HG02759 (cell line): ENCODE results near the gene EGR2.

Source experiments
- ATAC-seq: cut with Tn5 transposase; IDR thresholded peaks from one replicate; pipeline ENCODE4 v1.9.1; 2021; ENCODE audit warnings: mild to moderate bottlenecking, moderate library complexity; ENCODE audit not compliant: unreplicated experiment

Gene EGR2

DNA sequence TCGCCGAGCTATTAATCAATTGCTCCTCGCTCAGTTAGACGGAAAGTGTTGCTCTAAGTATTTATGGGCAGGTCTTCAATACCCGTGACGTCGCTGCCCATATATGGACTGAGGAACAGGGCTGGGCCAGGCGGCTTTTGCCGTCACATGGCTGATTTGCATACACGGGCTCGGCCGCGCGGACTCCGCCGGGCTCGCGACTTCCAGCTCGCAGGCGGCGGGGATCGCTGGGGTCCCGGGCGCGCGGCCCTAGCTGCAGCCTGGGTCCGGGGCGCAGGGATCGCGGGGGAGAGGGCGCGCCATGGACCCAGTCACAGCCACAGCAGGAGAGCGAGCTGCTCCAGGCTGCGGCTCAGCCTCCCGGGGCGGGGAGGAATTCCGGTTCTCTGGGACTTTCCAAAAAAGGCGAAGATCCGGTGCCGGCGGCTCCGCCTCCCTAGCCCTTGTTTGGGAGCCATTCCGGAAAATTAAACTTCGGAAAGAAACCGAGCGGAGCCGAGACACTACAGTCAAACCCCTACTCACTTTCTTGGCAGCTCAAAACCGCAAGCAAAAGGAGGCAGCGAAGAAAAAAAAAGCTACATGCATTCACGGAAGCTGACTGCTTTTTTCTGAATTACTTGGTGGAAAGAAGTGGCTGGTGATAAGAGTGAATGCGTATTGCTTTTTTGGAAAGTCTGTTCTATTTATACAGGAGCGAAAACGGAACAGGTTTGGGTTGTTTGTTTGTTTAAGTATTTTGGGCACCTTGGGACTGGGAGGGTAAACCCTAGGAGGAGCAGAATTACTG, at the start of gene EGR2:
Gene EGR2 (minus strand): TSS at position 36 of the 790 bp plus-strand sequence. CDS start 337 bp downstream, outside the sequence.
- ATAC-seq: peak; percentile 76

DNA sequence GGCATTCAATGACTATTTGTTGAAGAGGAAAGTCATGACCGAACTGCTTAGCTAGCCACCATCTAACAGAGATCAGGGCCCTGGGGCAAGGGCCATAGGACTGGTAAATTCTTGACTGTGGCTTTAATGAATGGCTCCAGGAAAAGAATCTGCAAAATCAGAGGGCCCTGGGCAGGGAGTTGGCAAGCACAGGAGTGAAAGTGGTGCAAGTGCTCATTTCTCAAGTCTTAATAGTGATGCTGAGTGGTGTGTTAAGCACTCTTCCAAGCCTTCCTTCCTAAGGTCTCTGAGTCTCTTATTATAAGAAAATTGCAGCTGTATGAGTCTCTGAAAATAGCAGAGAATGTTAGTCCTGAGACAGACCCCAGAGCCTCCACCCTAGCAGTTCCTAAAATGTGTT, 46.3 kb upstream of the EGR2 start:
- ATAC-seq: no peak

DNA sequence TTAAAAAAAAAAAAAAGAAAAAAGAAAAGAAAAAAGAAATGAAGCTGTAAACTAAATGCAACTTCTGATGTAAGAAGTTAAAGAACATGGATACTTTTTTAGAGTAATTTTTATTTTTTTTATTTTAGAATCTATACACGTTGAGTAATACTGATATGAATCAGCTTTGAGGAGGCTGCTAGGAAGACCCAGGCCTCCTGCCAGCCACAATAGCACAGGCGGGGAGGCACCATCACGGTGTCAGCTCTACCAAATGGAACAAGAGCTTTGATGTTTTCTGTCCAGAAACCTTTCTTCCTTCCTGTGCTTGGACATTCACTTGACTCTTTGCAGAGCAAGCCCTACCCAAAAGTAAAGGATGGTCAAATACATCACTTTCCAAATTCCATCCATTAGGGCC, 45.3 kb upstream of the EGR2 start:
- ATAC-seq: no peak

DNA sequence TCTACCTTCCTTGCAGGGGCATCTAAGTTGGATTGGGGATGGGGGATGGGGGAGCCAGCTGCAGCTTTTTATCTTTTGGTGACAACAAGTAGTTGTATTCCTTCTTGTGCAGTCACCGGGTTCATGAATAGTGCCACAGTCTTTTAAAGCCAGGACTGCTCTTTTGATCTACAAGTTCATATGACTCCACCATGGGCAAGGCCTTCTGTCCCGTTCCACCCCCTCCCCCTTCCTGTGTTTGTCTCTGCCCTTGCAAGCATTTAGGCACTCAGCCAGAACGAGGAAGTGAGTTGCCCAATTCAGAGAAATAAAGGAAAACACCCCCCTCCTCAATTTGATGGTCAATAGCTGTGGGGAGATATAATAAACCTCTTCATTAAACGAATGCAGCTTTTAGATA, 44.8 kb upstream of the EGR2 start:
- no peak for ATAC-seq

DNA sequence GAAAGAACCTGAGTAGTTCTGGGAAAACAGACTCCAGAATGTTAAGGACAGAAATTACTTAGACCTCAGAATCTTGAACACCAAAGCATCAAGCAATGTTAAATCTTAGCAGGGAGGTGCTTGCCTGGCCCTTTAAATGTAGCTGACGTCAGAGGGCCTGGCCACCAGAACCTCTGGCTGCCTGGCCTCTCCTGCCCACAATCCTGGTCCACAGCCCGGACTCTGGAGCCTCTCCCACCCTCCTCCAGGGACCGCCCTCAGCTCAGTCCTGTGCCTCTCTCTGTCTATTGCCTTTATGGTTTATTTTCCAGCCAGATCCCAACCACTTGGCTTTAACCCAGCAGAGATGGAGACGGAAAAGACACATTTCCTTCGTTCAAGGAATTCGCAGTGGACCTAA, 42.2 kb upstream of the EGR2 start:
- ATAC-seq: no peak

DNA sequence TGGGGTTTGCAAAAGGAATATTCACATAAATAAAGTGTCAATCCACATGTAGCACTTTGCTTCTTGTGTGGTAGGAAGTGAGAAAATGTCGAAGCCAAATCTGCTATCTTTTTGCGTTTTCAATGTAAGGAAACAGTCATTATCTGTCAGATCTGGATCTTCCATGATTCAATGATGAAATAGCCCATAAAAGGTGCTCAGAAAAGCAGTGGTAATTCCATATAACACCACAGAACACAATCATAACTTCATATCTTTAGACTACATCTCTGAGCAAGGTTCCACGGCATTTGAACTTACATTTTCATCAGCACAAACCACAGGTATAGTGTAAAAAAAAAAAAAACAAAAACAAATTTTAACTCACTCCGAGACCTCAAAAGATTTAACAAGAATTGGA, 39.9 kb upstream of the EGR2 start:
- ATAC-seq: no peak

DNA sequence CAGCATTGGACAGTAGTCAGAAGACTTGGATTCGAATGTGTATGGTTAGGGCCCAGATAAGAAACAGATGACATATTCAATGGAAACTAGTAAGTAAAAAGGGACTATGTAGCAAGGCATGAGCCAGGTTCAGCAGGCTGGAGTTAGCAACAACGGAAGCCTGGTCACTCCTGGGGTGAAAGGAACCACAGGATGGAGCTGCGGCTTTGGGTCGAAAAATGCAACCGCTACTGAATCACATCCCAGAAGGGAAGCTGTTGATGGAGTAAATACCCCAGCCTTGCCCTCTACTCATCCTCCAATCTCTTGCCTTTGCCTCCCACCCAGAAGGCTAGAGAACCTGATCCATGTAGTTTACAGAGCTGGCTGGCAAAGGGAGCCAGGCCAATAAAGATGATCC, 37.5 kb upstream of the EGR2 start:
- peak; percentile 36 for ATAC-seq

DNA sequence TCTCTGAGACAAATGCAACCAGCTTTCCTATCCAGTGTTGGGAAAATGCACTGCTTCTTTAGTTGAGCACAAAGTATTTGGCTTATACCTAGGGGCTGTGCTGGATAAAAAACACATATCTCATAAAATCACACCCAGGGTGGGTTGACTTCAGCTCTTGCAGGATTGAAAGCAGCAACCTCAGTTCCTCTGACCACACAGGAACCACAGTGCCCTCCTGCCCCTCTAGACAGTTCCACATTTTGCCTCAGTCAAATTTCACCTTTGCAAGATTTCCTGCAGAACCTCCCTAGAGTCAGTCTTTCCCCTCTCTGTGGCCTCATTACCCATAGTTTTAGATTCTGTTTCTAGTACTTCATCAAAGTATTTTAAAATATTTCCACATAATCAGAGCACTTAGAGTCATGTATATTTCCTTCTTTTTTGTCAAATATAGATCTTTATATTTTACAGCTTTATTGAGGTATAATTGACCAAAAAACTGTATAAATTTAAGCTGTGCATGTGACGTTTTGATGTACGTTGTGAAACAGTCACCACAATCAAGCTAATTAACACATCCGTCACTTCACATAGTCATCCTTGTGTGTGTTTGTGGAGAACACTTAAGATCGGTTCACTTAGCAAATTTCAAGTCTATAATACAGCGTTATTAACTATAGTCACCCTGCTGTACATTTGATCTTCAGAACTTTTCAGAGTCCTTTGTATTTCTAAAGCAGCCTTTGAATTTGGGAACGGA, 37.0 kb upstream of the EGR2 start:
- ATAC-seq: peak; percentile 73

DNA sequence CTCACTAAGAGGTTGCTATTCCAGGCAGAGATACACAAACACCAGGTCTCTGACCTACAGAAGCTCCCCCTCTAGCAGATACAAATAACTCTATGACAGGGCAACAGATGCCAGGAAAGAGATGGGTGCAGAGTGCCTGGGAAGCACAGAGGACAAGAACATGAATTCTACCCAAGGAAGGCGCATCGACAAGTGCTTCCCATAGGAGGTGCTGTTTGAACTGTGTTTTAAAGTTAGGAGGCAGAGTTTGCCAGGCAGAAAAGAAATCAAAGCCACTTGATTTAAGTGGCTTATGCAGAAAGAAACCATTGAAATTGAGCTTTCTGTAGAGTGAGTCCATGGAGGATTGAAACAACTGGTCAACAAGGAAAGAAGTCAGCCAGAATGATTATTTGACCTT, 35.3 kb upstream of the EGR2 start:
- no peak for ATAC-seq

DNA sequence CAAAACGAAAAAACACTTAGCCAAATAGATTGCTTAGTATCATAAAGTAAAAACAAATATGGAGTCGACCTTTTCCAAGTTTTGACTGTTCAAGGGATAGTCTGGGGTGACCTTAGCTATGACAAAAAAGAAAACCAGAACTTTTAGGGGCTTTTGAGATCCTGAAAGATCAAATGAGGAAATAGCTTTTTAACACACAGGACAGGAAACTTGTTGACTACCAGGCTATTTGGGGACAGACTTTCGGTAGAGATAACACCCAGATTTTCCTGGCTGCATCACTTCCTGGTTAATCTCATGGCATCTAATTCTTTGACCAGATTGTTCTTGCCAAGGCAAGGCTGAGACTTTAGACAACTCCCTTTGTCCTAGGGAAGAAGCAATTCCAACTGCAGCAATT, 34.5 kb upstream of the EGR2 start:
- ATAC-seq: peak; percentile 34

DNA sequence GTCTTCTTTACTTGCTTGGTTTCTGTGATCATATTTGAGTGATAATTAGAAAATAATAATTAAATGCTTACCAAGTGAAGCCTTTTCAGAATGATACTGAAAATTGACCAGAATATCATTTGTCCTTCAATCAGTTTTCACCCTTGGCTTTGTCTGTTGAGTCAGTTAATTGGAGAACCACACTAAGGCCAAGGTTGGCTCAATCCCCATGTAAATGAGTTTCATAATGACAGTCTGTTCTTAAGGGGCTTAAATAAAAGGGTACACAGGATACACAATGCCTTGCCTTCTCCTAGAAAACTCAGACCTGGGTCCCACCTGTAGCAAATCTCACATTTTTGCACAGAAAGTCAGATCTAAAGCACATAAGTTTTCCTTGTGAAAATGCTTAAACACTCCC, 31.3 kb upstream of the EGR2 start:
- ATAC-seq: no peak

DNA sequence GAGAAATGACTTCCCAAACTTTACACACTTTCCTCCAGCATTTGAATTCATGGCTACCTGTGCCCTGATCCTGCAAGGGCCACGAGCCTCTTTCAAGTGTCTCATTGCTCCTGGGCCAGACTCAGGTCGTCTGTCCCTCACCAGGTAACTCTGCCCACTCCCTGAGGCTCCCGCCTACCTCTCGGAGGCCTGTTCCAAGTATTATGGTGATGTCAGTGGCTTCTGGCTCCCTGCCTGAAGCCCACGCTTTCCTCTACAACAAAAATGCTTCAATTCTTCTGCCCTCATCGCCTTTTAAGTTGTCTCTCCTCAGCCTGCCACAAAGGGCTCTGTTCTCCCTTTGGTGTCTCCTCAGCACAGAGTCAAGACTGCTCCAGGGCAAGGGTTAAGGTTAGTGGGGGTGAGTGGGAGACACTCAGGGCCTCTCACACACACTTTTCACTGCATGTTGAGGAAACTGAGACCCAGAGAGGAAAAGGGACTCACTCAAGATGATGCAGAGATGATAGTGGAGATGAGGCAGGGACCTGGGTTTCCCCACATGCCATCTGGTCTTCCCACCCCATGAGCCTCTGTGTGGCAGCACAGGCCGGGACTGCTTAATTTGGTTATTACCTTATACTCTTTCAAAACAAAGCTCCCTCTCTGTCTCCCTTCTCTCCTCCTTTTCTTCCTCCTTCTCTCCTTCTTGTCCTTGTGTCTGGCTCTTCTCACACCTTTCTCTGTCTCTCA, 28.3 kb upstream of the EGR2 start:
- no peak for ATAC-seq

DNA sequence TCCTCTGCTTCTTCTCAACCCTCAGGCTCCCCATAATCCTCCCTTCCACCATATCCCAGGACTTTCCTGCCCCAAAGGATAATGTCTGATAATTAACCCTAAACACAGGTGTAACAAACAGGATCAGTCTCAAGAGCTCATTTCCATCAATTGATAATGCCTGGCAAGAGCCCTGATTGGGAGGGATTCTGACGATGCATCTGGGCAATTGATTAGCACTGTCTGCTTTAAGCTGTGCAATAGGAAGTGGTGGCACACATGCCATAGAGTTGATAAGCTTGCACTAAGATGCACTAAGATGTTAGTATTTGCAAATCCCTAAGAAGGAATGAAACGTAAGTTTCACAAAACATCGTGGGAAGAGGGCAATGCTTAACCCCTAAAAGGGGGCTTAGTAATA, 27.4 kb upstream of the EGR2 start:
- ATAC-seq: no peak

DNA sequence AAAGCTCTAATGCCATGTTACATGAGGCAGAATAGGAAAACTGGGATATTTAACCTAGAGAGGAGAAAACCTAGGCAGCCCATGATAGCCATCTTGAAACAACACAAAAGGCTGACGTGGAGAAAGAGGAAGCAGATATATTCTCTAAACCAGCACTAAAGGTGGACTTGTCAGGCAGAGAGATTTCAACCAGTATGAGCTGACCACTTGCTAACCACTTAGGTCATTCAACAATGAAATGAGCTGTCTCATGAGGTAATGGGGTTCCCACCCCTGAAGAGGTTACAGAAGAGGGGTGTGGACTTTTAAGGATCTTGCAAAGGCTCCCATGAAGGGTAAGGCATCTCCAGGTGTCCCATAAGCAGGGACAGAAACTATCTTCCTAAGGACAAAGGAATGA, 26.8 kb upstream of the EGR2 start:
- peak; percentile 42 for ATAC-seq

DNA sequence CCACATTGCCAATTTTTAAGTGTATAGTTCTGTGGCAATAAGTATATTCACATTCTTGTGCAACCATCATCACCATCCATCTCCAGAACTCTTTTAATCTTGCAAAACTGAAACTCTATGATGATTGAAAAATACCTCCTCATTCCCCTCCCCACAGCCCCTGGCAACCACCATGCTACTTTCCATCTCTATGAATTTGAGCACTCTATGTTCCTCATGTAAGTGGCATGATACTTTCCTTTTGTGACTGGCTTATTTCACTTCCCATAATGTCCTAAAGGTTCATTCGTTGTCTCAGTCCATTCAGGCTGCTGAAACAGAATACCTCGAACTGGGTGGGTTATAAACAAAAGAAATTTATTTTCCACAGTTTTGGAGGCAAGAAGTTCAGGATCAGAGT, 23.4 kb upstream of the EGR2 start:
- ATAC-seq: no peak

DNA sequence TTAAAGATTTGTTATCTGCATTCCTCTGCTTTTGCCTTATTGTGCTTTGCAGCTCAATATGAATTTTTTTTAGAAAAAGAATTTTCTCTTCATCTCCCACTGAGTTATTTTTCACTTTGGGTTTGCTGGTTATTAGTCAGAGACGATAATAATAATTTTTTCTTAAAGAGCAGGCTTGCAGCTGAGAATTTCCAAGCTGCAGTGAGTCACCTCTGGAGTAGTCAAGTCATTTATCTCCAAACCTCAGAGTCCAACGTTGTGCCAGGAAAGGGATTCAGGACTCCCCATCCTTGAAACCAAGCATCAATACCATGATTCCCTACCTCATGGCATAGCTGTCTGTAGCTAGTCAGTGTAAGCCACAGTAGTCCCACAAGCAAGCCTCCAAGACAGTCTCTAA, 15.2 kb upstream of the EGR2 start:
- ATAC-seq: no peak

DNA sequence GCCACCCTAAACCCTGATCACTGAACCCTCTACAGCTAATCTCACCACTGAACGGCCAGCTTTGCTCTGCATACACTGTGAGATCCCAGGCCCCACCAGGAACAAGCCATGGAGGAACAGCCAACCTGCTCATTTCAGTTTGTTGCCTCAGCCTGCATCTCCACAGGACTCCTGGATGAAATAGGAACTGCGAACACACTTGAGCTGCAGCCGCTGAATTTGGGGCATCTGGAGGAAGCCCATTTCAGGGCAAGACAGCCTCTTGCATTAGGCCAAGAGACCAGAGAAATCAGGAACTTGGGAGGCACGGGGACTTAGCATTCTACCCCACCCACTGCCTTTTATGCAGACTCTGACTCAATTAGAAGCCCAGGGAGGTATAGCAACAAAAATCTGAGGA, 14.5 kb upstream of the EGR2 start:
- ATAC-seq: no peak

DNA sequence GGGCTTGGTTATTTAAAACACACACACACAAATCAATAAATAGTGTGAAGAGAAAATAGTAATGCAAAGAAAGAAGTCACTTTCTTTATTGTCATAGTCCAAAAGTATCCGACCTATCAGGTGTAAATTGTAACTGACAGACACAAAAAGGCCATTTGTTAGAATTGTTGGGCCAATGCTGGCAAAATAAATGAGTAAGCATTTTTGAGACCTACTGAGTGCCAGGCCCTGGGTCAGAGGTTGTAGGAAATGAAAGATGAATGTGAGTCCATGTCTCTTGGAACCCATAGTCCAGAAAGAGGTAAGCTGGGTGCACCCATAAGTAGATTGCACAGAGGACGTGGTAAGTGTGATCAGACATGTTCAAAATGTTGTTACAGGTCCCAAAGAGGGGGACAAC, 13.5 kb upstream of the EGR2 start:
- no peak for ATAC-seq

DNA sequence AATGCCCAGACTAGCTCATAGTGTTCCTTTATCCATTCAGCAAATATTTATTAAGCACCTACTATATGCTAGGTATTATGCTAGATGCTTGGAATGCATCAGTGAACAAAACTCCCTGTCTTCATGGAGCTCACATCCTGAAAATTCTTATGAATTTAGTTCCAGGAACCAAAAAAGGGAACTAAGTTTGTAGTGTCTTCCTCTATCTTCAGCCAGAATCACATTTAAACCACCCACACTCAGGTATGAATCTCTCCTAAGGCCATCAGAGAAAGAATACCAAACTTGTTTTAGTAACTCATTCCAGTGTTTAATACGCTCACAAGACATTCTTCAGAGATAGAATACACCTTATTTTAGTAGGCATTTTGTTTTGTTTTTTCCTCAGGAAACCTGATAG, 10.1 kb upstream of the EGR2 start:
- ATAC-seq: no peak

DNA sequence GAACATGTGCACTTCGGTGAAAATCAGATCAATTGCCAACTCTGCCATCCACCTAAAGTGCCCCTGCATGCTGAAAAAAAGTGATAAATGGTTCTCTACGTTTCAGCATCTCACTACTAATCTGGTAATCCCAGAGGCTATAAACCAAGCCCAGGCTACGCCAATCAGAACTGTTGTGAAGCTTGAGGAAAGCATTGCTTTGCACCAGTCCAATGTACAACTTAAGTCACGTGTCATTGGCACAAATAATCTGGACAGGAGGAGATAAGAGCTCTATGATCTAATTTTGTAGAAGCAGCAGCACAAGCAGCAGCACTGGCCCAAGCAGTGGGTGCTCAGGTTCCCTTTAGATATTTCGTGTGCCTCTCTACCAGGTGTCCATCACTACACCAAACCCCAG, 4.4 kb upstream of the EGR2 start:
- no peak for ATAC-seq

DNA sequence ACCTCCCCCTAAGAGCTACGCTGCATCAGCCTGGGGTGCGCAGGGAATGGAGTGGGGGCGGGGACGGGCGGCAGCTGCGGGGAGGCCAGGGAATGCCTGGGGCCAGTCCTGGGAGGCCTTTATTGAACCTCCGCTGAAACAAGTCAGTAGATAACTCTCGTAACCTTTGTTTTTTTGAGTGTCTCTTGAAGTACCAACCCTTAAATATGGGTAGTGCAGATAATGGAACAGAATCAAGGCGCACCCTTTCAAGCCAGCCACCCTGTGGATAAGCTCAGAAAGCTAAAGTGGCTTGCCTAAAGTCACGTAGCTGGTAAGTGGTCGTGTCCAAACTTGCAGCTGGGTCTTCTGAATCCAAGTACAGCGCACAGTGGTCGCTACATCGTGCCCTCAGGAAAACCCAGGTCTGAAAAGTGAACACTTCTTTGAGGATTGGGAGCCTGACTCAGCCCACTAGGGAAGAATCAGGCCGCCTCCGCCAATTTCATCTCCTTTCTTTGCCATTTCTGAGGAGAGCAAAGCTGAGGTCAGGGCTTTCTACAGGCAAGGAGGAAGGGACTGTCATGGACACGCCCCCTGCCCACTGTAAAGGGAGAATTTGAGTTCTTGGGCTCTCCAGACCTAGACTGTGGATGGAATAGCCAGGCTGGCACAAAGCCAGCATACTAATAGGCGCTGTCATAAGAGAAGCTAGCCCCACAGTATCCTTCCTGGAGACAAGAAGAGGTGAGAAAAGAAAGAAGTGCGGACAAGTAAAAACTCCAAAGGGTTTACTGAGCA, 3.2 kb upstream of the EGR2 start:
- no peak for ATAC-seq
